Type B pancreatic cell (in vitro differentiated cells): Measurements from ENCODE around the gene DCN. TPM values are rescaled to one million over a fixed set of nuclear protein-coding genes. Genes with fewer than 3 reads are reported as not detected.

Source experiments
- DNase-seq: peaks from one replicate; pipeline ENCODE4 v3.0.0; 2021; ENCODE audit warnings: mixed read lengths; ENCODE audit not compliant: unreplicated experiment; ENCODE audit errors: extremely low spot score
- H3K27ac Mint-ChIP-seq: 2 replicates; pipeline ENCODE4 v1.8.0; 2021; ENCODE audit warnings: mild to moderate bottlenecking, mixed read lengths
- H3K27me3 Mint-ChIP-seq: 2 replicates; pipeline ENCODE4 v1.8.0; 2021; ENCODE audit warnings: mixed read lengths
- H3K36me3 Mint-ChIP-seq: 2 replicates; pipeline ENCODE4 v1.8.0; 2021; ENCODE audit warnings: mixed read lengths
- H3K4me1 Mint-ChIP-seq: one replicate; pipeline ENCODE4 v1.8.0; 2021; ENCODE audit warnings: mixed read lengths; ENCODE audit not compliant: unreplicated experiment
- H3K4me3 Mint-ChIP-seq: 2 replicates; pipeline ENCODE4 v1.8.0; 2021; ENCODE audit warnings: mild to moderate bottlenecking, mixed read lengths
- H3K9me3 Mint-ChIP-seq: 2 replicates; pipeline ENCODE4 v1.8.0; 2021; ENCODE audit warnings: mixed read lengths
- CTCF ChIP-seq: fragments of 200-600 bp; sonication (generic); conservative IDR thresholded peaks from 2 replicates; pipeline ENCODE4 v1.5.0; 2021; ENCODE audit warnings: antibody characterized with exemption, mild to moderate bottlenecking
- total RNA-seq: library from RNA; stranded (reverse); gene quantifications from 2 replicates; pipeline ENCODE4 v1.2.1, GENCODE V29; 2021; ENCODE audit warnings: low replicate concordance

DCN gene
- total RNA-seq, 1 donor from 2014 or later, result 167 TPM

GRCh38 chr12:91176358-91176757, 6.3 kb downstream of the DCN start:
- Mint-ChIP-seq H3K4me1 (peaks cover 21% of the 10 kb centered on the region), H3K27me3 (no peaks in the 10 kb centered on the region), H3K27ac (no peak overlapping the region), H3K9me3 (no peaks in the 10 kb centered on the region), H3K36me3 (peaks cover 7% of the 10 kb centered on the region), H3K4me3 (no peak overlapping the region)
- no peak for DNase-seq
- no peak for TF ChIP-seq CTCF

DNA sequence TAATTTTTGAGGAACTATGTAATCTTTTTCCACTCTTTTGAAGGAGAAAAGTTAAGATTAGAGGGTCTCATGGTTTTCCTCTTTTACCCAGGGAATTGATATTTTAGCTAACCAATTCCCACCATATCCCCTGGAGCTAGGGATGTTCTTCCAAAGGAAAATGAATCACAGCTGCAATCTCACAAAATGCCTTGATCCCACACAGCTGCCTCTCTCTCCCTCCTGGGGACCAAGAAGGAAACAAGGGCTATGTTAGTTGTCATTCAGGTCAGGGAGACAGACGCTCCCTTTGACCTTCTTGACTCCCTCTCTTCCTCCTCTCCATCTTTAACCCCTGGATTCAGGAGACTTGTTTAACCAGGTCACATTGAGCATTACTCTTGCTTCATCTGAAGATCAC, 9.5 kb downstream of the DCN start:
- no peak for TF ChIP-seq CTCF
- Mint-ChIP-seq H3K27me3 (no peaks in the 10 kb centered on the region), H3K4me1 (peaks cover 19% of the 10 kb centered on the region), H3K27ac (no peak overlapping the region), H3K9me3 (no peaks in the 10 kb centered on the region), H3K36me3 (peaks cover 10% of the 10 kb centered on the region), H3K4me3 (no peak overlapping the region)
- no peak for DNase-seq

GRCh38 chr12:91172096-91172495, 10.5 kb downstream of the DCN start:
- TF ChIP-seq CTCF, result no peak
- H3K4me1 Mint-ChIP-seq, result peaks cover 17% of the 10 kb centered on the region
- no peaks in the 10 kb centered on the region for H3K9me3 Mint-ChIP-seq
- DNase-seq, result no peak
- H3K27me3 Mint-ChIP-seq, result no peaks in the 10 kb centered on the region
- no peak overlapping the region for H3K27ac Mint-ChIP-seq
- peaks cover 12% of the 10 kb centered on the region for H3K36me3 Mint-ChIP-seq
- H3K4me3 Mint-ChIP-seq, result no peak overlapping the region

- Mint-ChIP-seq H3K36me3 (peaks cover 7% of the 10 kb centered on the region), H3K4me1 (peaks cover 13% of the 10 kb centered on the region), H3K27me3 (no peaks in the 10 kb centered on the region), H3K4me3 (no peak overlapping the region), H3K27ac (no peak overlapping the region), H3K9me3 (no peaks in the 10 kb centered on the region)
- DNase-seq, result no peak
- TF ChIP-seq CTCF, result no peak
These were observed 11.1 kb downstream of the DCN start for GRCh38 chr12:91171476-91171875.

GRCh38 chr12:91163116-91163515, 19.5 kb downstream of the DCN start:
- TF ChIP-seq CTCF, result no peak
- Mint-ChIP-seq H3K27ac (no peak overlapping the region), H3K4me1 (no peaks in the 10 kb centered on the region), H3K4me3 (no peak overlapping the region), H3K9me3 (no peaks in the 10 kb centered on the region), H3K36me3 (peaks cover 5% of the 10 kb centered on the region), H3K27me3 (no peaks in the 10 kb centered on the region)
- DNase-seq, result no peak

GRCh38 chr12:91161009-91161408, 21.6 kb downstream of the DCN start:
- Mint-ChIP-seq H3K27me3 (no peaks in the 10 kb centered on the region), H3K9me3 (no peaks in the 10 kb centered on the region), H3K36me3 (peaks cover 3% of the 10 kb centered on the region), H3K4me3 (no peak overlapping the region), H3K4me1 (no peaks in the 10 kb centered on the region), H3K27ac (no peak overlapping the region)
- TF ChIP-seq CTCF, result no peak
- DNase-seq, result no peak
